Measurements from ENCODE around the gene BRIX1. TPM values are rescaled to one million over a fixed set of nuclear protein-coding genes. Genes with fewer than 3 reads are reported as not detected.

Gene BRIX1
- total and polyA plus RNA-seq, 2 donors (not counting 1 experiment from before 2014, with no cell fraction given) = 6.9 to 29.3 TPM

GRCh38 chr5:34894716-34895115, 20.8 kb upstream of the BRIX1 start:
- no peaks in the 10 kb centered on the region for H4K20me1 ChIP-seq (ENCODE audit: control insufficient read depth, insufficient read depth, low read length, poor library complexity, severe bottlenecking)
- TF ChIP-seq, protein P1, sequence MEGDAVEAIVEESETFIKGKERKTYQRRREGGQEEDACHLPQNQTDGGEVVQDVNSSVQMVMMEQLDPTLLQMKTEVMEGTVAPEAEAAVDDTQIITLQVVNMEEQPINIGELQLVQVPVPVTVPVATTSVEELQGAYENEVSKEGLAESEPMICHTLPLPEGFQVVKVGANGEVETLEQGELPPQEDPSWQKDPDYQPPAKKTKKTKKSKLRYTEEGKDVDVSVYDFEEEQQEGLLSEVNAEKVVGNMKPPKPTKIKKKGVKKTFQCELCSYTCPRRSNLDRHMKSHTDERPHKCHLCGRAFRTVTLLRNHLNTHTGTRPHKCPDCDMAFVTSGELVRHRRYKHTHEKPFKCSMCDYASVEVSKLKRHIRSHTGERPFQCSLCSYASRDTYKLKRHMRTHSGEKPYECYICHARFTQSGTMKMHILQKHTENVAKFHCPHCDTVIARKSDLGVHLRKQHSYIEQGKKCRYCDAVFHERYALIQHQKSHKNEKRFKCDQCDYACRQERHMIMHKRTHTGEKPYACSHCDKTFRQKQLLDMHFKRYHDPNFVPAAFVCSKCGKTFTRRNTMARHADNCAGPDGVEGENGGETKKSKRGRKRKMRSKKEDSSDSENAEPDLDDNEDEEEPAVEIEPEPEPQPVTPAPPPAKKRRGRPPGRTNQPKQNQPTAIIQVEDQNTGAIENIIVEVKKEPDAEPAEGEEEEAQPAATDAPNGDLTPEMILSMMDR (IDR thresholded peaks at IDR 0.05) = no peak
- TF ChIP-seq EZH2 (IDR thresholded peaks at IDR 0.05; ENCODE audit: borderline replicate concordance, insufficient read depth, low read depth, low read length, poor library complexity, severe bottlenecking) = no peak
- intact Hi-C loops (cut with micrococcal nuclease) = loop anchor here (10.0 kb wide), 1 partner anchor 240 kb away; the partner anchor contains the start of gene RAI14
- no peak overlapping the region for H3K4me3 ChIP-seq (ENCODE audit: control extremely low read depth in 1 of 5, extremely low read depth in 1 of 5, insufficient read depth in 1 of 5, low read depth in 2 of 5, low read length in 4 of 5)
- no peaks in the 10 kb centered on the region for H3K79me2 ChIP-seq (ENCODE audit: control insufficient read depth, insufficient read depth, low read length)
- H3K4me1 Mint-ChIP-seq = no peaks in the 10 kb centered on the region
- ChIA-PET CTCF (interaction anchor here (3.1 to 13.8 kb wide), 3 partner anchors 8 to 408 kb away, joined by 17 to 245 read pairs (median 21); no protein-coding TSS in a partner anchor), POLR2A (no interaction called here)
- no peaks in the 10 kb centered on the region for H3K27me3 Mint-ChIP-seq
- H3K4me1 ChIP-seq (ENCODE audit: control insufficient read depth in 2 of 2, insufficient read depth in 2 of 2, low read length in 2 of 2) = no peaks in the 10 kb centered on the region
- no peak overlapping the region for H2AFZ ChIP-seq (ENCODE audit: insufficient read depth, low read depth, low read length, poor library complexity, severe bottlenecking)
- ATAC-seq (ENCODE audit: low read depth) (no peak), DNase-seq (no peak)
- no peak overlapping the region for H3K4me2 ChIP-seq (replicated peaks; ENCODE audit: low read depth, low read length, poor library complexity, severe bottlenecking)
- no peaks in the 10 kb centered on the region for H3K9me3 ChIP-seq (ENCODE audit: control extremely low read depth in 1 of 3, control insufficient read depth in 2 of 3, insufficient read depth in 1 of 3, low read length in 2 of 3)
- no peak overlapping the region for H3K4me3 Mint-ChIP-seq
- H3K27ac ChIP-seq (ENCODE audit: low read length in 2 of 2) = no peak overlapping the region
- H3K36me3 ChIP-seq (replicated peaks in 1 of 2; ENCODE audit: control extremely low read depth in 1 of 2, control insufficient read depth in 1 of 2, extremely low read depth in 1 of 2, insufficient read depth in 2 of 2, low read length in 1 of 2) = no peaks in the 10 kb centered on the region
- H3K27me3 ChIP-seq (replicated peaks in 1 of 4; ENCODE audit: control extremely low read depth in 1 of 4, control insufficient read depth in 3 of 4, insufficient read depth in 4 of 4, low read length in 3 of 4) = no peaks in the 10 kb centered on the region
- WGBS (ENCODE audit: insufficient coverage) = no CpG with 5 or more reads among the region's 1 CpG
- no peaks in the 10 kb centered on the region for H3K9me3 Mint-ChIP-seq (ENCODE audit: insufficient read depth)
- no peak overlapping the region for H3K9ac ChIP-seq (ENCODE audit: low read length)
- no peak overlapping the region for H3K27ac Mint-ChIP-seq

GRCh38 chr5:34895641-34896419, 19.7 kb upstream of the BRIX1 start:
- H3K27ac Mint-ChIP-seq = no peak overlapping the region
- intact Hi-C loops (cut with micrococcal nuclease) = loop anchor here (10.0 kb wide), 1 partner anchor 241 kb away; the partner anchor contains the start of gene RAI14
- Histone ChIP-seq H3K36me3 (replicated peaks in 1 of 2; ENCODE audit: control extremely low read depth in 1 of 2, control insufficient read depth in 1 of 2, extremely low read depth in 1 of 2, insufficient read depth in 2 of 2, low read length in 1 of 2) (no peaks in the 10 kb centered on the region), H4K20me1 (ENCODE audit: control insufficient read depth, insufficient read depth, low read length, poor library complexity, severe bottlenecking) (no peaks in the 10 kb centered on the region), H3K9ac (ENCODE audit: low read length) (no peak overlapping the region), H3K4me1 (ENCODE audit: control insufficient read depth in 2 of 2, insufficient read depth in 2 of 2, low read length in 2 of 2) (no peaks in the 10 kb centered on the region), H3K79me2 (ENCODE audit: control insufficient read depth, insufficient read depth, low read length) (no peaks in the 10 kb centered on the region), H3K27ac (ENCODE audit: low read length in 2 of 2) (no peak overlapping the region), H3K4me3 (ENCODE audit: control extremely low read depth in 1 of 5, extremely low read depth in 1 of 5, insufficient read depth in 1 of 5, low read depth in 2 of 5, low read length in 4 of 5) (no peak overlapping the region), H3K4me2 (replicated peaks; ENCODE audit: low read depth, low read length, poor library complexity, severe bottlenecking) (no peak overlapping the region), H2AFZ (ENCODE audit: insufficient read depth, low read depth, low read length, poor library complexity, severe bottlenecking) (no peak overlapping the region), H3K9me3 (ENCODE audit: control extremely low read depth in 1 of 3, control insufficient read depth in 2 of 3, insufficient read depth in 1 of 3, low read length in 2 of 3) (no peaks in the 10 kb centered on the region), H3K27me3 (replicated peaks in 1 of 4; ENCODE audit: control extremely low read depth in 1 of 4, control insufficient read depth in 3 of 4, insufficient read depth in 4 of 4, low read length in 3 of 4) (no peaks in the 10 kb centered on the region)
- H3K27me3 Mint-ChIP-seq = no peaks in the 10 kb centered on the region
- no peak overlapping the region for H3K4me3 Mint-ChIP-seq
- no peaks in the 10 kb centered on the region for H3K9me3 Mint-ChIP-seq (ENCODE audit: insufficient read depth)
- WGBS (ENCODE audit: insufficient coverage) = 90% methylated on average over 1 of the region's 2 CpGs
- ChIA-PET POLR2A (no interaction called here), CTCF (interaction anchor here (1.0 to 13.8 kb wide), 6 partner anchors 7 to 410 kb away, joined by 3 to 245 read pairs (median 10); no protein-coding TSS in a partner anchor)
- H3K4me1 Mint-ChIP-seq = no peaks in the 10 kb centered on the region
- DNase-seq = no peak
- TF ChIP-seq, protein P1 (IDR thresholded peaks at IDR 0.05) = no peak
- TF ChIP-seq EZH2 (IDR thresholded peaks at IDR 0.05; ENCODE audit: borderline replicate concordance, insufficient read depth, low read depth, low read length, poor library complexity, severe bottlenecking) = no peak
- no peak for ATAC-seq (ENCODE audit: low read depth)
